HTR-8/SVneo (cell line): ENCODE results near the gene KRTAP5-2.
A peak's percentile ranks its signal among the peaks of the same experiment; 100 is the strongest.
"Not testable (repeated sequence)": the region's sequence is repeated elsewhere in the genome, so short reads cannot be mapped to it uniquely, and the experiment has no call there.

Experiments used
- DNase-seq: peaks from one replicate; pipeline ENCODE4 v3.0.0; 2011; ENCODE audit warnings: low spot score, mixed read lengths; ENCODE audit not compliant: insufficient read length
- FAIRE-seq: peaks from 2 replicates; lab custom pipeline; 2011; peaks lifted over from hg19 to GRCh38; lab: Jason Lieb, UNC

Gene KRTAP5-2

DNA sequence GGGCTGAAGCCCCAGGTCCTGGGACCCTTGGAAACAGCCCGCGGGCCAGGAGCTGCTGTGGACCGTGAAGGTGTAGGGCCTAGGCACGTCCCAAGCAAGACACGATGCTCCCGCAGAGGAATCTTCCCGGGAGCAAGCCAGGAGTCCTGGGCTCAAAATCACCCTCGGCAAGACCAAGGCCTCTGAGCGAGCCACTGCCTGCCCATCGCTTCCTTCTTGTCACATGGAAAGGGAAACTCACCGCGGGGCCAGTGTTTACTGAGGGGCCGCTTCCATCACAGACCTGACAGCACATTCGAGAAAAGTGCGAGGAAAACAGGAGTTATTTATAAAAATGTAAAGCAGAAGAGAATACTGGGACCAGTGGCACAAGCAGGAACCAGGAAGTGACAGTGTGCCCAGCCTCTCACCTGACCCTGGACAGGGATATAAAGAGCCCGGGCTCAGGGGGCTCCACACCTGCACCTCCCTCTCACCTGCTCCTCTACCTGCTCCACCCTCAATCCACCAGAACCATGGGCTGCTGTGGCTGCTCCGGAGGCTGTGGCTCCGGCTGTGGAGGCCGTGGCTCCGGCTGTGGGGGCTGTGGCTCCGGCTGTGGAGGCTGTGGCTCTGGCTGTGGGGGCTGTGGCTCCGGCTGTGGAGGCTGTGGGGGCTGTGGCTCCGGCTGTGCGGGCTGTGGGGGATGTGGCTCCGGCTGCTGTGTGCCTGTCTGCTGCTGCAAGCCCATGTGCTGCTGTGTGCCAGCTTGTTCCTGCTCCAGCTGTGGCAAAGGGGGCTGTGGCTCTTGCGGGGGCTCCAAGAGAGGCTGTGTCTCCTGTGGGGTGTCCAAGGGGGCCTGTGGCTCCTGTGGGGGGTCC, 31.5 kb upstream of the KRTAP5-2 start, which contains the start of gene KRTAP5-5:
Gene KRTAP5-5, plus strand, starts transcription at position 450 of the 860 bp plus-strand sequence. Its CDS starts 66 bp downstream, at position 516.
- DNase-seq (no peak), FAIRE-seq (no peak)

DNA sequence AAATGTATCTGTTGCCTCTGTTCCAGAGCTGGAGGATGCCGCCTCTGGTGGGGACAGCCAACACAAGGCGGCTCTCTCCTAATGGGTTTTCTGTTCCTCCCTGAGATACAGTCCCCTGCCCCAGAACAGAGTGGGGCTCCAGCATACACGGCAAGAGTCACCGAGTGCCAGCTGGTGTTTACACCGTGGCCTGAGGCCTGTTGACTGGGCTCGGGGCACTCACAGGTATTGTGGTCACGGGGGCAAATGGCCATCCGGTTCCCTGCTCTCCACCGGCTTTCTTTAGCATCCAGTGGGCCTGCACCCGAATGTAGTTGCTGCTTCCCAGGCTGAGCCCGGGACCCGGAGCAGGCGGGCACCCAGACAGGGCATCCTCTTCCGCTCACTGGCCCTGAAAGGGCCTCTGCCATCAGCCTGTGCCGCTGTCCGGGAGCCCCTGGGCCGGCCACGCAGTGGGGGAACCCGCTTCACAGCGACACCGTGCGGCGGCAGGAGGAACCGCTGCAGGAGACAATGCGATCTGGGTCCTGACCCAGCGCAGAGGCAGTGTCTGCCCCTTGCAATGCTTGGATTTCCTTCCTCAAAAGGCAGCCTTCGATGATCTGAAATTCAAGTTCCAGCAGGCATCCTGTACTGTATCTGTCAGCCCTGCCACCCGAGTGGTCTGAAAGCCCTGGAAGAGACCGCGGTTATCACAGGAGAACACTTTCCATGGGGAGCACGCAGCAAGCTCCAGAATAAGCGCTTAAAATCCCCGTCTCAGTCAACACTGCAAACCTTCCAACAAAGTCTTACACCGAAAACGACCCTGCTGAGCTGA, 30.6 kb upstream of the KRTAP5-2 start:
- FAIRE-seq: peak; percentile 76
- DNase-seq: peak; percentile 83

DNA sequence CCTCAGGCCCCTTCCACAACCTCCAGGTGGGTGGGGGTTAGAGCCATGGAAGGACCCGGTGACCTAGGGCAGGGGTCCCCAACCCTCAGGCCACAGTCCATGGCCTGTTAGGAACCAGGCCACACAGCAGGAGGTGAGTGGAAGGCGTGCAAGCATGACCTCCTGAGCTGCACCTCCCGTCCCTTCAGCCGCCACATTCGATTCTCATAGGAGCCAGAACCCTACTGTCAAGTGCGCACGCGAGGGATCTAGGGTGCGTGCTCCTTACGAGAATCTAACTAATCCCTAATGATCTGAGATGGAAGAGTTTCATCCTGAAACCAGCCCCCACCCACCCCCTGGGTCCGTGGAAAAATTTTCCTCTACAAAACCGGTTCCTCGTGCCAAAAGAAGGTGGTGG, 27.4 kb upstream of the KRTAP5-2 start:
- FAIRE-seq (no peak), DNase-seq (no peak)

DNA sequence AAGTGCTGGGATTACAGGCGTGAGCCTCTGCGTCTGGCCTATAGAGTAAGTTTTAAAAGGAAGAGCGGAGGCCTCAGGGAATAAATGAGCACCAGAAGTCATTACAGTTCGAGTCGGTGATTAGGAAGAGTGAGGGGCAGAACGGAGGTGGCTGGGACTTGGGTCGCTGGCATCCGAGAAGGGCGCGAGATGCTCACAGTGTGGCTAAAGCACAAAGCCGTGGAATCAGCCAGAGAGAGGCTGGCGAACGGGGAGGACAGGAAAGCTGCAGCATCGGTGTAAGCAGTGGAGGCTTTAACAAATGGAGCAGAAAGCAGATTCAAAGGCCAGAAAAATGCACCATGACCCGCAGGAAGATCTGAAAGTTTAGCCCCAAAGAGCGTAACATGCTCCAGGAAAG, 26.5 kb upstream of the KRTAP5-2 start:
- FAIRE-seq: no peak

DNA sequence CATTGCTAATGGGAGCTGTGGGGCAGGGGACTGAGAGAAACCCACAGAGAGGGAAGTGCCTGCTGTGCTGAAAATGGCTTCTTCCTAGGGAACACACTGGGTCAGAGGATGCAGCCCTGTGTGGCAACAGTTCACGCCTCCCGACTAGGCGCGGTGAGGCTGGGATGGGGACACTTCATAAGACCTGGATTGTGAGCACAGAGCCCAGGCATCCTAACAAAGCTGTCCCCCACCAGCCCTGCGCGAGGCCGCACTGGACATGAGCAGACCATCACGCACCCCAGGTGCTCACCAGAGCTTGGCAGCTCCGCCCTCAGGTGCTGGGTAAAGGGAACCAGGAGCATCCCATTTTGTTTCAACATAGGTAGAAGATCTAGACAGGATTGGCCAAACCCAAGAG, 25.6 kb upstream of the KRTAP5-2 start:
- FAIRE-seq (no peak), DNase-seq (no peak)

More for the DNA sequence above, 26.5 kb upstream of the KRTAP5-2 start:
- no peak for DNase-seq

DNA sequence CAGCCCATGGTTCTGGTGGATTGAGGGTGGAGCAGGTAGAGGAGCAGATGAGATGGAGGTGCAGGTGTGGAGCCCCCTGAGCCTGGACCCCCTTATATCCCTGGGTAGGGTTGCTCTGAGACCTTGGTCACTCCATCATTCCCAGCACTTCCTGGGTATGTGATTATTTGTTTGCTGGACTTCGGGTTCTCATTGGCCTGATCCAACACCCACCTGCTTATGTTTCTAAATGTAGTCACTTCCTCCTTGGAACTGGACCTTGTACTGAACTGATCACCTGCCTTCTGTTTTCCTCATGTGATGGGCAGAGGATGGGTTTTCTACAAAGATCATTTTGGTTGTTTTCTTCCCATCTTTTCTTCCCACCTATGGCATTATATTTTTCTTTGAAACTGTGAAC, 24.0 kb upstream of the KRTAP5-2 start, which contains the start of gene KRTAP5-4:
Gene KRTAP5-4, minus strand, starts transcription at position 53 of the 400 bp plus-strand sequence. Its CDS starts 45 bp downstream, at position 8.
- no peak for DNase-seq
- FAIRE-seq: no peak

DNA sequence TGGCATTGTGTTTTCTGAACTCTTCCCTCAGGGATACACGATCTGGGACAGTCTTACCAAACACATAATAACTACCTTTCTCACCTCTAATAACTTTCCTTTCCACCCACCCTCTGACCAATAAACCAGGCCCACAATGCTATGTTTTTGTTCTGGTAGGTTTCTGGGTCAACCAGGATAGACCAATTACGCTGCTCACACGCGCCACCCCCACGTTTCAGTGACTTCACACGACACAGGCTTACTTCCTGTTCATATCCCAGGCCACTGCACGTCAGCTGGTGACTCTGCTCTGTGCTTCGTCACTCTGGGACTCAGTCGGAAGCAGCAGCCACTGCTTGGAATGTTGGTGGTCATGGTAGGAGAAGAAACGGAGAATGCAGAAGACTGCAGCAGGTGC, 21.4 kb upstream of the KRTAP5-2 start:
- peak; percentile 66 for FAIRE-seq
- DNase-seq: no peak

DNA sequence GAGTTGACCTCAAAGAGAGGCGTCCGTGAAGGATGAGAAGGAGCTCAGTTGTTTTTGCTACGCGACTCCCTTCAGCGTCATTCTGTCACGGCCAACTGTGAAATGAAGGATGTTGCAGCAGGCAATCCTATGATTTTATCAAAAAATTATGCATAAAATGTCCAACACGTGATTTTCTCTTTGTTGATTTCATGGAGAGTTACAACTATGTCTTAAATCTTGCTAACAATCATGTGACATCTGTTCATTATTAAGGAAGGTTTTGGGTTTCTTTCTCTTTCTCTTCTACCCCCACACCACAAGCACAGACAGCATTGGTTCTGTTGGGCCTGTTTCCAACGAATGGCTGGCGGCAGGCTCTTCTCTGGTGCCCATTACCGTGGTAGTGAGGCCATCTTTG, 20.1 kb upstream of the KRTAP5-2 start:
- FAIRE-seq (no peak), DNase-seq (no peak)

DNA sequence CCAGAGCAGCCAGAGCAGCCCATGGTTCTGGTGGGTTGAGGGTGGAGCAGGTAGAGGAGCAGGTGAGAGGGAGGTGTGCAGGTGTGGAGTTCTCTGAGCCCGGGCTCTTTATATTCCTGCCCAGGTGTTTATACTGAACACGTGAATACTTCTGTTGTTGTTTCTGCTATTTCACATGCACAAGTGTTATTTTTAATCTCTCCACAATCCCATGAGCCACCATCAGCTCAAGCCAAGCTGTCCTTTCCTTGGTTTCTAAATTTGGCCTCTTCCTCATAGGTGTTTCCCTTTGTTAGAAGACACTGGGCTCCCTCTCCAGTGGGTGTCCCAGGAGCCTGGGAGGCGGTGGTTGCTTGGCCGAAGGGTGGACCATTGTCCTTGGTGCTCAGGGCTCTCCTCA, 10.3 kb upstream of the KRTAP5-2 start, which contains the start of gene KRTAP5-3:
Gene KRTAP5-3, minus strand, starts transcription at position 101 of the 400 bp plus-strand sequence. Its CDS starts 78 bp downstream, at position 23.
- FAIRE-seq (no peak), DNase-seq (no peak)

DNA sequence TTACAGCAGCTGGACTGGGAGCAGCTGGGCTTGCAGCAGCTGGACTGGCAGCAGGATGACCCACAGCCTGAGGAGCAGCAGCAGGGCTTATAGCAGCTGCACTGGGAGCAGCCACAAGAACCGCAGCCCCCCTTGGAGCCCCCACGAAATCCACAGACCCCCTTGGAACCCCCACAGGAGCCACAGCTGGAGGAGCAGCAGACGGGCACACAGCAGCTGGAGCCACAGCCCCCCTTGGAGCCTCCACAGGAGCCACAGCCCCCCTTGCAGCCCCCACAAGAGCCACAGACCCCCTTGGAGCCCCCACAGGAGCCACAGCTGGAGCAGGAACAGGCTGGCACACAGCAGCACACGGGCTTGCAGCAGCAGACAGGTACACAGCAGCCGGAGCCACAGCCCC, 9.8 kb upstream of the KRTAP5-2 start:
- FAIRE-seq: not testable (repeated sequence)

DNA sequence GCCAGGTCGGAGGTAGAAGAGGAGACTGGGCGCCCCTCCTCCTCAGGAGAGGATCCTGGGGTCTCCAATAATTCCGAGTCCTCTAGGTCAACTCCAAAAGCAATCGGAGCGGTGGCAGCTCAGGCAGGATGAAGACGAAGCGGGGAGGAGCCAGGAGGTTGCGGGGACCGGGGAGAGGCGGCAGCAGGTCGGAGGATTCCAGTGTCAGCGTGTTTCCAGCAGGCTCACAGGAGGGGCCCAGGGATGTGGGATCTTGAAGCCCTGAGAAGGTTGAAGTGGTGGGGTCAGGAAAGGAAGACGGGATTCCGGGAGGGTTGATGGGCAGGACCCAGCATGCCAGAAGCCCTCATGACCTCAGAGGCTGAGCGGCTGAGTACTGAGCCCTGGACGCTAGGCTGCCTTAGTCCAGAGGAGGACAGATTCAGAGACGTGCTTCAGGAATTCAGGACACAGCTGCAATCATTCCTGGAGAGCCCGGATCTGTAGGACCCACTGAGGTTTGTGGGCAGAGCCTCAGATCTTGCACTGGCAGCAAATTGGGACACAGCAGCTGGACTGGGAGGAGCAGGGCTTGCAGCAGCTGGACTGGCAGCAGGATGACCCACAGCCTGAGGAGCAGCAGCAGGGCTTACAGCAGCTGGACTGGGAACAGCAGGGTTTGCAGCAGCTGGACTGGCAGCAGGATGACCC, 9.2 kb upstream of the KRTAP5-2 start:
- FAIRE-seq, DNase-seq: not testable (repeated sequence)

More for the DNA sequence above, 9.8 kb upstream of the KRTAP5-2 start:
- not testable (repeated sequence) for DNase-seq

DNA sequence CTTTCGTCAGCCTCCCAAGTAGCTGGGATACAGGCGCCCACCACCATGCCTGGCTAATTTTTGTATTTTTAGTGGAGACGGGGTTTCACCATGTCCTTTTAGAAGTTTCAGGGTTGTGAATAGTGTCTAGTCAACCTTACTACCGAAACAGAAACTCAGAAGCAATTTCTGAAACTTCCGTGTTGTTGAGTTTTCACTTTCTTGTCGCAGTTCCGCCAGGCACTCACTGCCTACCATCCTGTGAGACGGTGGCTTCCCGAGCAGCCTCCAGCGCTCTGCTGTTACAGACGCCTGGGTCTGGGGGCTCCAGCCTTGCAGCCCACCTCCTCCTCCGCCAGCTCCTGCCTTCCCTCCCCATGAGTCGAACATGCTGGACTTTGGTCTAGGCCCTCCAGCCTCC, 7.8 kb upstream of the KRTAP5-2 start:
- not testable (repeated sequence) for FAIRE-seq, DNase-seq

DNA sequence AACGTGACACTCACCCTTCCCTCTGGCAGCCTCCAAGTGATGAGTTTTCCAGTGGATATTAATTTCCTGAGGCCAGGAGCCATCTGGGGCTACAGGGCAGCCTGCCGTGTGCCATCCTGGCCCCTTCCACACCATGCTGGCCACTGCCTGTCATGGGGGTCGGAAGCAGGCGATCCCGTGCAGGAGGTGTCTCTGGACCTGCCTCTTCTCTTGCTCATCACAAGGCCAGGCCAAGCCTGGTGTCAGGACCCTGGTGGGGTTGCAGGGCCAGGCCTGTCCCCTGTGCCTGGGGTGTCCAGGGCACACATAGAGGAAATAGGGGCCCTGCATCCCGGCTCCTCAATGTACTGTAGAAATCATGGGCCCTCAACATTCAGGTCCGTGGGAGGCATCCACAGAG, 6.6 kb upstream of the KRTAP5-2 start:
- FAIRE-seq (no peak), DNase-seq (no peak)

DNA sequence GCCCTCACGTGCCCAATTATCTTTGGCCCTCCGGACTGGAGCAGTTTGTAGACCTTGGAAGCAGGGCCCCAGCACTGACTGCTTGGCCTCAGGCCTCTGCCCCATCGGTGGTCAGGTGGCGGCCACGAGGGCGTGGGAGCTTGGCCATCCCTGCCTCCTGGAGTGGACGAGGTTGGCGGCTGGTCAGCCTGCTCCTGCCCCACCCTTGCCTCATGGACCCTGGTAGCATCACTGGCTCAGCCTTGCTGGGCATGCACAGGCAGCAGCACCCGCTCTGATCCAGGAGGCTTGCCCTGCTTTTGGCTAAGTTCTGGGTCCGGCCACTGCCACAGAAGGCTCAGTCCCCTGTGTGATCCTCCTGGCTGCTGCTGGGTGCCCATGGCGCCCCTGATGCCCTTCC, 6.1 kb upstream of the KRTAP5-2 start:
- no peak for FAIRE-seq

DNA sequence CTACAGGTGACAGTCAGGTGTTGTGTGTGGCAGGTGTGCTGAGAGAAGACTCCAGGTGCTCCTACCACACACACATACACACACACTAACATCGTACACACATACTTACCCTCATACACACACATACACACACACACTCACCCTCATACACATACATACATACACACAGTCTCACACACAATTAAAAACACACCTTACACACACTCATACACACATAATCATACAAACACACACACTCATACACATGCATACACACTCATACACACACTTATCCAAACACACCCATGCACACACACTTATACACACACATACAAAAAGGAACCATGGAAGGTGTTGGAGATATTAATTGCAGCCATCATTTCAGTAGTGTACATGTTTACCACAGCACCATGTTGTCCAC, 5.5 kb upstream of the KRTAP5-2 start:
- no peak for DNase-seq
- peak; percentile 79 for FAIRE-seq

More for the DNA sequence above, 6.1 kb upstream of the KRTAP5-2 start:
- no peak for DNase-seq

DNA sequence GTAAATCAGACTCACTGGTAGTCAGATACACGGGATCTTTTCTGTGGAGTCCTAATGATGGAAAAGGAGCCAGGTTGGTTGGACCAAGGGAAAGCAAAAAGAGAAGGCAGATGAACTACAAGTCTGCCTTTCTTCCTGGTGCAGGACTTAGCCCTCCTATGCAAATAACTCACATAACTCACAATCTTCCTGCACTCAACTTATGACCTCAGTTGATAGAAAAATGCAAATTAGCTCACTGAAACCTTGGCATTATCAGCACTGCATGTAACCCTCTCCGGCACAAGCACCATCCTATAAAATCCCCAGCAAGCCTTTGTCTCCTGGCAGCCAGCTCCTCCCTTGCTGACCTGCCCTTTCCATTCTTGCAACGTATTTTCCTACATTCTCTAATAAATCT, 3.6 kb upstream of the KRTAP5-2 start:
- FAIRE-seq: peak; percentile 83
- DNase-seq: not testable (repeated sequence)

DNA sequence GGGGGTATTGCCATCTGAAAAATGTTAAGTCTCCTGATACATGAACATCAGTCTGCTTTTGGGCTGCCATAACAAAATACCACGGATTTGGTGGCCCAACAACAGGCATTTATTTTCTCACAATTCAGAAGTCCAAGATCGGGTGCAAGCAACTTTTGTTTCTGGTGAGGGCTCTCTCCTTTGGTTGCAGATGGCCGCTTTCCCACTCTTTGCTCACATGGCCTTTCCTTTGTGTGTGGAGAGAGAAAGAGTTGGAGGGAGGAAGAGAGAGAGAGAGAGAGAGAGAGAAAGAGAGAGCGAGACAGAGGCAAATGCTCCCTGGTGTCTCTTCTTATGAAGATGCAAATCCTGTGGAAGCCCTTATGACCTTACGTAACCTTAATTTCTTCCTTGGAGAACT, 2.5 kb upstream of the KRTAP5-2 start:
- no peak for FAIRE-seq
- DNase-seq: no peak

DNA sequence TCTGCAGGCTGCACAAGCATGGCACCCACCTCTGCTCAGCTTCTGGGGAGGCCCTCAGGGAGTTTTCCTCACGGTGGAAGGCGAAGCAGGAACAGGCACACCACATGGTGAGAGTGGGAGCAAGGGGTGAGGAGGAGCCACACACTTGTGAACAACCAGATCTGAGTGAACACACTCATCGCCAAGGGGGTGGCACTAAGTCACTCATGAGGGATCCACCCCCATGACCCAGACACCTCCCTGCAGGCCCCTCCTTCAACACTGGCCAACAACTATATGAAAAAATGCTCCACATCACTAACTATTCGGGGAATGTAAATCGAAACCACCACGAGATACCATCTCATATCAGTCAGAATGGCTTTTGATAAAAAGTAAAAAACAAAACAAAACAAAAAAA, 722 bp upstream of the KRTAP5-2 start:
- DNase-seq (no peak), FAIRE-seq (no peak)

DNA sequence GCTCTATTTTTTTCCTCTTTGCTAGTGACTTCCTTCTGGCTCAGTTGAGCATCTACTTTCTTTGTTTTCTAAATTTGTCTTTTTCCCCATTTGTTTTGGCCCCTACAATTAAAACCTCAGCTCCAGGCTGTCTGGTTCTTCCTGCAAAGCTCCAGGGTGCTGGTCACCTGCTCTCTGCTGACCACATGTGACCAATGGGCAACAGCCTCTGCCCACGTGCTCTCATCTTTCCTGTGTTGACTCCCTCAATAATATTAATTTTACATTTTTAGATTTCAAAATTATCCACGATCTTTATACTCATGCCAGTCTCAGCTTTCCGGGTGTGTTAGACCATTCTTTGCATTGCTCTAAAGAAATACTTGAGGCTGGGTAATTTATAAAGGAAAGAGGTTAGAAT, 312 bp upstream of the KRTAP5-2 start:
- not testable (repeated sequence) for FAIRE-seq, DNase-seq
